ENCODE measurements around the gene PODXL2. TPM values are rescaled to one million over a fixed set of nuclear protein-coding genes. Genes with fewer than 3 reads are reported as not detected.

Gene PODXL2
- polyA plus RNA-seq, 1 donor (not counting 4 experiments of a cell fraction or from before 2014, with no cell fraction given) = 1.6 TPM

DNA sequence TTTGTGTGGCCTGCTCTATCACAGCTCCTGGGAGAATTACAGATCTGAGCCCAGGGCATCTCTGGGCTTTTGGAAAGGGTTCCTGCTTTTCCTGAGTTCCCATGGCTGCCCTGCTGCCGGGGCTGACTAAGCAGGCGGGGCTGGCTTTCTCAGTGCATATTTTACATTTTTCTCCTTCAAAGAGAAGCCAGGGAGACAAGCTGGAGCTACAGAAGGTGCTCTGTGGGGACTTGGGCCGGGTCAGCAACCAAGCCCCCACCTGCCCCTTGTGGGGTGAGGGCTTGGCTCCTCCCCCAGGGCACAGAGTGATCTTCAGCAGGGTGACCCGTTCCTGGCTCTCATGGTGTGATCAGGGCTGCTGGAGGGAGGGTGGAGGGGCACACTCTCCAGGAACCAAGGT lies 61.1 kb downstream of the PODXL2 start:
- Histone ChIP-seq H3K9ac (ENCODE audit: control insufficient read depth, extremely low read depth, insufficient read depth, low read length) (peak overlapping the region; percentile 43), H4K20me1 (ENCODE audit: control insufficient read depth, extremely low read depth, insufficient read depth, low read length) (no peaks in the 10 kb centered on the region), H3K79me2 (ENCODE audit: control insufficient read depth, insufficient read depth, low read length) (no peaks in the 10 kb centered on the region), H3K9me1 (ENCODE audit: control insufficient read depth, extremely low read depth, insufficient read depth, low read length) (no peaks in the 10 kb centered on the region), H2AFZ (ENCODE audit: control insufficient read depth, low read length) (peak overlapping the region; percentile 64), H3K4me1 (ENCODE audit: control insufficient read depth, extremely low read depth, insufficient read depth, low read length) (peaks cover 30% of the 10 kb centered on the region), H3K27me3 (ENCODE audit: control insufficient read depth, extremely low read depth, insufficient read depth, low read length) (no peaks in the 10 kb centered on the region), H3K4me2 (ENCODE audit: control insufficient read depth, extremely low read depth, insufficient read depth, low read depth, low read length) (peak overlapping the region; percentile 66), H3K9me3 (ENCODE audit: control insufficient read depth, low read depth, low read length) (no peaks in the 10 kb centered on the region), H3K27ac (ENCODE audit: control insufficient read depth, insufficient read depth, low read length) (peak overlapping the region; percentile 70), H3K36me3 (ENCODE audit: control insufficient read depth in 2 of 2, extremely low read depth in 1 of 2, insufficient read depth in 2 of 2, low read length in 2 of 2) (no peaks in the 10 kb centered on the region), H3K4me3 (ENCODE audit: control insufficient read depth in 2 of 3, extremely low read depth in 1 of 3, insufficient read depth in 2 of 3, low read depth in 1 of 3, low read length in 3 of 3) (no peak overlapping the region)
- FAIRE-seq (peak; percentile 71), DNase-seq (ENCODE audit: low read depth, low spot score) (no peak)
- TF ChIP-seq, protein P1, sequence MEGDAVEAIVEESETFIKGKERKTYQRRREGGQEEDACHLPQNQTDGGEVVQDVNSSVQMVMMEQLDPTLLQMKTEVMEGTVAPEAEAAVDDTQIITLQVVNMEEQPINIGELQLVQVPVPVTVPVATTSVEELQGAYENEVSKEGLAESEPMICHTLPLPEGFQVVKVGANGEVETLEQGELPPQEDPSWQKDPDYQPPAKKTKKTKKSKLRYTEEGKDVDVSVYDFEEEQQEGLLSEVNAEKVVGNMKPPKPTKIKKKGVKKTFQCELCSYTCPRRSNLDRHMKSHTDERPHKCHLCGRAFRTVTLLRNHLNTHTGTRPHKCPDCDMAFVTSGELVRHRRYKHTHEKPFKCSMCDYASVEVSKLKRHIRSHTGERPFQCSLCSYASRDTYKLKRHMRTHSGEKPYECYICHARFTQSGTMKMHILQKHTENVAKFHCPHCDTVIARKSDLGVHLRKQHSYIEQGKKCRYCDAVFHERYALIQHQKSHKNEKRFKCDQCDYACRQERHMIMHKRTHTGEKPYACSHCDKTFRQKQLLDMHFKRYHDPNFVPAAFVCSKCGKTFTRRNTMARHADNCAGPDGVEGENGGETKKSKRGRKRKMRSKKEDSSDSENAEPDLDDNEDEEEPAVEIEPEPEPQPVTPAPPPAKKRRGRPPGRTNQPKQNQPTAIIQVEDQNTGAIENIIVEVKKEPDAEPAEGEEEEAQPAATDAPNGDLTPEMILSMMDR (optimal IDR thresholded peaks at IDR 0.05 in 1 of 3, IDR thresholded peaks at IDR 0.05 in 1 of 3, conservative IDR thresholded peaks at IDR 0.05 in 1 of 3; ENCODE audit: extremely low read depth in 1 of 3, insufficient read depth in 2 of 3, low read length in 3 of 3) = no peak
- TF ChIP-seq EZH2 (IDR thresholded peaks at IDR 0.05; ENCODE audit: low read length) = no peak
- dilution Hi-C loops (cut with MboI; ENCODE audit: extremely low pct_ligation_motif_present, low sequenced_read_pairs) = no loop called here

DNA sequence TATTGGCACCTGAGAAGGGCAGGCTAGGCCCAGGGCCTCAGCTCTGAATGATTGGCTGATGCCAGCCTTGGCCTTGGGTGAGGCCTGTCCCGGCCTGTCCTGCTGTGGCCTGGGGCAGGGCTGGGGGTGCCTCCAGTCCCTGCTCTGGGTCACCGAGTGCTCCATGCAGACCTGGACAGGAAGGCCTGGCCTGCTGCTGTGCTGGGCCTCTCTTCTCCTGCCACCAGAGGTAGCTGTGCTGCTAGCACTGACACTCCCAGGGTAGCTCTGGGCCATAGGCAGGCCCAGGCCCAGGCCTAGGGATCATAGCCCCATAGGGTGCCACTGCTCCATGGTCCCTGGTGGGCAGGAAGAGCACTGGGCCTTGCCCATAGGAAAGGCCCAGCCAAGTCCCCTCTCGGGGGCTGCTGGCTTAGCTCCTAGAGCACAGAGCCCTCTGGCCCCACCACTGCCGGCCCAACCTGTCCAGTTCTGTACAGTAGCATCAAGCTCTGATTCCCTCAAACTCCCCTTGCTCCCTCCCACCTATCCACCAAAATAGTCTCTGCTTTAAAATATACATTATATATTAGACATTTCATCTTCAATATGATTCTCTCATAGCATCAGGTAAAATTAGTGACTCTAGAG lies 62.0 kb downstream of the PODXL2 start:
- DNase-seq (ENCODE audit: low read depth, low spot score) (no peak), FAIRE-seq (peak; percentile 80)
- H2AFZ ChIP-seq (ENCODE audit: control insufficient read depth, low read length) = no peak overlapping the region
- no peaks in the 10 kb centered on the region for H3K9me3 ChIP-seq (ENCODE audit: control insufficient read depth, low read depth, low read length)
- H3K9me1 ChIP-seq (ENCODE audit: control insufficient read depth, extremely low read depth, insufficient read depth, low read length) = no peaks in the 10 kb centered on the region
- H3K9ac ChIP-seq (ENCODE audit: control insufficient read depth, extremely low read depth, insufficient read depth, low read length) = peak overlapping the region; percentile 43
- dilution Hi-C loops (cut with MboI; ENCODE audit: extremely low pct_ligation_motif_present, low sequenced_read_pairs) = no loop called here
- peaks cover 30% of the 10 kb centered on the region for H3K4me1 ChIP-seq (ENCODE audit: control insufficient read depth, extremely low read depth, insufficient read depth, low read length)
- H3K79me2 ChIP-seq (ENCODE audit: control insufficient read depth, insufficient read depth, low read length) = no peaks in the 10 kb centered on the region
- H3K4me2 ChIP-seq (ENCODE audit: control insufficient read depth, extremely low read depth, insufficient read depth, low read depth, low read length) = peak overlapping the region; percentile 66
- no peaks in the 10 kb centered on the region for H3K36me3 ChIP-seq (ENCODE audit: control insufficient read depth in 2 of 2, extremely low read depth in 1 of 2, insufficient read depth in 2 of 2, low read length in 2 of 2)
- H3K27ac ChIP-seq (ENCODE audit: control insufficient read depth, insufficient read depth, low read length) = peak overlapping the region; percentile 70
- H4K20me1 ChIP-seq (ENCODE audit: control insufficient read depth, extremely low read depth, insufficient read depth, low read length) = no peaks in the 10 kb centered on the region
- H3K4me3 ChIP-seq (ENCODE audit: control insufficient read depth in 2 of 3, extremely low read depth in 1 of 3, insufficient read depth in 2 of 3, low read depth in 1 of 3, low read length in 3 of 3) = no peak overlapping the region
- no peaks in the 10 kb centered on the region for H3K27me3 ChIP-seq (ENCODE audit: control insufficient read depth, extremely low read depth, insufficient read depth, low read length)
- no peak for TF ChIP-seq EZH2 (IDR thresholded peaks at IDR 0.05; ENCODE audit: low read length)
- TF ChIP-seq, protein P1 (optimal IDR thresholded peaks at IDR 0.05 in 1 of 3, IDR thresholded peaks at IDR 0.05 in 1 of 3, conservative IDR thresholded peaks at IDR 0.05 in 1 of 3; ENCODE audit: extremely low read depth in 1 of 3, insufficient read depth in 2 of 3, low read length in 3 of 3) = peak in 2 of 3 experiments; percentile 71 to 97

Data from keratinocyte (primary cell).